Measurements from ENCODE around the gene PLEKHG2. TPM values are rescaled to one million over a fixed set of nuclear protein-coding genes. Genes with fewer than 3 reads are reported as not detected.

The PLEKHG2 gene
- total RNA-seq, 1 experiment from 2014 or later: 19.6 TPM

DNA sequence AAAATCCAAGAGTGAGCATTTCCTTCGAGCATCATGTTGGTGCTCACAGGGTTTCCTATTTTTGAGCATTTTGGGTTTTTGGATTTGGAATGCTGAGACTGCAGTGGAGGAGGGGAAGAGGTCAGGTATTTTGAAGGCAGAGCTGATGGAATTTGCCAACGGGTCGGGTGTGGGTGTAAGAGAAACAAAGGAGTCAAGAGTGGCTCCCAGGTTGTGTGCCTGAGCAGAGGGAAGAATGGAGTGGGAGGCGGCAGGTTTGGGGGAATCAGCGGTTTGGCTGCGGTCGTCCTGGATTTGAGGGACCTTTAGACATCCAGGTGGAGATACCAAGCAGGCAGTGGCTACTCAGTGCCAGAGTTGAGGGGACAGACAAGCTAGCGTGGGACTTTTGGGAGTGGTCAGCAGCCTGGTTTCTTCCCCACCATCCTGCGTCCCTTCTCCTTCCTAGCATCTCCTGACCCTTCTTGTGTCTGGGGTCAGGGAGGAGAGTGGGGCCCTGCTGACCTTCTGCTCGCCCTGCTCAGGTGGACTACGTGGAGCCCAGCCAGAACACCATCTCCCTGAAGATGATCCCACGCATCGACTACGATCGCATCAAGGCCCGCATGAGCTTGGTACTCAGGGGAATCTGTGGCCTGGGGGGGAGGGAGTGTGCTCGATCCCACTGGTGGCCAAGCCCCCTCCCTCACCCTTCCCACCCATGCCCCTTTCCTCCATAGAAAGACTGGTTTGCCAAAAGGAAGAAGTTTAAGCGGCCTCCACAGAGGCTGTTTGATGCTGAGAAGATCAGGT lies 53.7 kb downstream of the PLEKHG2 start:
- POLR2A ChIA-PET: interaction anchor here (0.6 to 1.2 kb wide), 2 partner anchors 21 to 47 kb away, joined by 3 read pairs; partner anchors contain the start of gene SUPT5H
- TF ChIP-seq, protein P1, sequence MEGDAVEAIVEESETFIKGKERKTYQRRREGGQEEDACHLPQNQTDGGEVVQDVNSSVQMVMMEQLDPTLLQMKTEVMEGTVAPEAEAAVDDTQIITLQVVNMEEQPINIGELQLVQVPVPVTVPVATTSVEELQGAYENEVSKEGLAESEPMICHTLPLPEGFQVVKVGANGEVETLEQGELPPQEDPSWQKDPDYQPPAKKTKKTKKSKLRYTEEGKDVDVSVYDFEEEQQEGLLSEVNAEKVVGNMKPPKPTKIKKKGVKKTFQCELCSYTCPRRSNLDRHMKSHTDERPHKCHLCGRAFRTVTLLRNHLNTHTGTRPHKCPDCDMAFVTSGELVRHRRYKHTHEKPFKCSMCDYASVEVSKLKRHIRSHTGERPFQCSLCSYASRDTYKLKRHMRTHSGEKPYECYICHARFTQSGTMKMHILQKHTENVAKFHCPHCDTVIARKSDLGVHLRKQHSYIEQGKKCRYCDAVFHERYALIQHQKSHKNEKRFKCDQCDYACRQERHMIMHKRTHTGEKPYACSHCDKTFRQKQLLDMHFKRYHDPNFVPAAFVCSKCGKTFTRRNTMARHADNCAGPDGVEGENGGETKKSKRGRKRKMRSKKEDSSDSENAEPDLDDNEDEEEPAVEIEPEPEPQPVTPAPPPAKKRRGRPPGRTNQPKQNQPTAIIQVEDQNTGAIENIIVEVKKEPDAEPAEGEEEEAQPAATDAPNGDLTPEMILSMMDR (IDR thresholded peaks at IDR 0.05; ENCODE audit: unreplicated experiment): no peak
- Mint-ChIP-seq H3K36me3 (ENCODE audit: insufficient read depth, unreplicated experiment) (peaks cover 49% of the 10 kb centered on the region), H3K9me3 (ENCODE audit: unreplicated experiment) (no peaks in the 10 kb centered on the region), H3K27me3 (ENCODE audit: insufficient read depth, unreplicated experiment) (no peaks in the 10 kb centered on the region), H3K4me1 (ENCODE audit: insufficient read depth, unreplicated experiment) (no peaks in the 10 kb centered on the region), H3K4me3 (ENCODE audit: unreplicated experiment) (no peak overlapping the region), H3K27ac (ENCODE audit: low read depth, unreplicated experiment) (no peak overlapping the region)
- CTCF ChIA-PET: interaction anchor here (1.0 to 2.6 kb wide), 2 partner anchors 8 to 67 kb away, joined by 3 to 5 read pairs; no protein-coding TSS in a partner anchor
- DNase-seq (ENCODE audit: unreplicated experiment): no peak
- BruUV-seq (replicated peaks): no TSS peak
- intact Hi-C loops (cut with micrococcal nuclease): no loop called here

DNA sequence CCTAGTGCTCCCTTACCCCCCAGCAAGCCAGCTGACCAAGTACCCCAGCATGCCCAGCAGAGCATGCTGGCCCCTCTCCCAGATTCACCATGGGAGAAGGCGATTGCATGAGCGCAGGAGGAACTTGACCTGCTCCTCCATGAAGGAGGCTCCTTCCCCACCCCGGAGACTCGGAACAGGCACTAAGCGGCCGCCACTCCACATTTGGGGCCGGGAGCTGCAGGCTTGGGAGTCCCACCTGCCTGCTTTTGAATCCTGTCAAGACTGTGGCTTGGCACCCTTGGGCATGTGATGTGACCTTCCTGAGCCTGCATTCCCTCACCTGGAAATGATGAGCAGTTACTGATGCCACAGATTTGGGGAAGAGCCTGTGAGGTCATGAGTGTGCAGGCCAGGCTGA lies 55.5 kb downstream of the PLEKHG2 start:
- Mint-ChIP-seq H3K36me3 (ENCODE audit: insufficient read depth, unreplicated experiment) (peaks cover 48% of the 10 kb centered on the region), H3K4me1 (ENCODE audit: insufficient read depth, unreplicated experiment) (no peaks in the 10 kb centered on the region), H3K9me3 (ENCODE audit: unreplicated experiment) (no peaks in the 10 kb centered on the region), H3K27ac (ENCODE audit: low read depth, unreplicated experiment) (no peak overlapping the region), H3K27me3 (ENCODE audit: insufficient read depth, unreplicated experiment) (no peaks in the 10 kb centered on the region), H3K4me3 (ENCODE audit: unreplicated experiment) (no peak overlapping the region)
- intact Hi-C loops (cut with micrococcal nuclease): no loop called here
- no TSS peak for BruUV-seq (replicated peaks)
- TF ChIP-seq, protein P1 (IDR thresholded peaks at IDR 0.05; ENCODE audit: unreplicated experiment): no peak
- DNase-seq (ENCODE audit: unreplicated experiment): no peak
- POLR2A ChIA-PET: interaction anchor here (0.6 to 1.4 kb wide), 3 partner anchors 9 to 68 kb away, joined by 3 to 4 read pairs (median 4); partner anchors contain the start of gene SUPT5H
- CTCF ChIA-PET: interaction anchor here (0.8 to 1.2 kb wide), 2 partner anchors 9 to 65 kb away, joined by 3 to 5 read pairs; partner anchors contain the start of gene EID2B

DNA sequence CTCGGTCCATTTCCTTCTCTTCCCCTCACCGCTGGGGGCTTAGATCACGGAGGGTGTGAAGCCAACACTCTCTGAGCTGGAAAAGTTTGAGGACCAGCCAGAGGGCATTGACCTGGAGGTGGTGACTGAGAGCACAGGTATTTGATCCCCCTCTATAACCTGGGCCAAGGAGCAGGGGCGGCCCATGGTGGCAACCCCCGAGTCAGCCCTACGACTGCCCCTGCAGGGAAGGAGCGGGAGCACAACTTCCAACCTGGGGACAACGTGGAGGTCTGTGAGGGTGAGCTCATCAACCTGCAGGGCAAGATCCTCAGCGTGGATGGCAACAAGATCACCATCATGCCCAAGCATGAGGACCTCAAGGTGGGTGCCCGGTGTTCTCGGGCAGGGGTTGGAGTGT lies 56.6 kb downstream of the PLEKHG2 start:
- BruUV-seq (replicated peaks): no TSS peak
- no peak overlapping the region for H3K4me3 Mint-ChIP-seq (ENCODE audit: unreplicated experiment)
- H3K36me3 Mint-ChIP-seq (ENCODE audit: insufficient read depth, unreplicated experiment): peaks cover 52% of the 10 kb centered on the region
- H3K4me1 Mint-ChIP-seq (ENCODE audit: insufficient read depth, unreplicated experiment): no peaks in the 10 kb centered on the region
- no peak for DNase-seq (ENCODE audit: unreplicated experiment)
- no peaks in the 10 kb centered on the region for H3K27me3 Mint-ChIP-seq (ENCODE audit: insufficient read depth, unreplicated experiment)
- POLR2A ChIA-PET: no interaction called here
- TF ChIP-seq, protein P1 (IDR thresholded peaks at IDR 0.05; ENCODE audit: unreplicated experiment): no peak
- CTCF ChIA-PET: interaction anchor here (0.6 to 0.9 kb wide), 4 partner anchors 27 to 65 kb away, joined by 3 to 4 read pairs (median 3); no protein-coding TSS in a partner anchor
- H3K27ac Mint-ChIP-seq (ENCODE audit: low read depth, unreplicated experiment): no peak overlapping the region
- no peaks in the 10 kb centered on the region for H3K9me3 Mint-ChIP-seq (ENCODE audit: unreplicated experiment)
- intact Hi-C loops (cut with micrococcal nuclease): no loop called here

DNA sequence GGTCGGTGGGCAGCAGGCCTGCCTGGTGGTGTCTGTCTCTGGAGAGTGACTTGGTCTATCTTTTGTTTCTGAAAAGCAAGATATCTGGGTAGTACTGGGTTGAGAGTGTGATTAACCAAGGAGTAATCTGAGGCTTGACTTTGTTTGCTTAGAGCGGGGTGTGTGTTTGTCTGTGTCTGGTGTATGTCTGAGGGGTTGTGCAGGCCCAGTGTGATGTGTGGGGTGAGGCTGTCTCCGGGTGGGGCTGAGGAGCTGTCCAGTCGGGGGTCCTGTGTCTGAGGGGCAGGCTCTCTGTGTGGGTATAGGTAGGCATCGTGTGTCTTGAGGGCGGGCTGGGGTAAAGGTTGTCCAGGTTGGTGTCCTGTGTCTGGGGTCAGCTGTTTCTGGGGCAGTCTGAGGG lies 57.1 kb downstream of the PLEKHG2 start:
- intact Hi-C loops (cut with micrococcal nuclease): no loop called here
- no peaks in the 10 kb centered on the region for H3K9me3 Mint-ChIP-seq (ENCODE audit: unreplicated experiment)
- peaks cover 52% of the 10 kb centered on the region for H3K36me3 Mint-ChIP-seq (ENCODE audit: insufficient read depth, unreplicated experiment)
- H3K27ac Mint-ChIP-seq (ENCODE audit: low read depth, unreplicated experiment): no peak overlapping the region
- H3K4me1 Mint-ChIP-seq (ENCODE audit: insufficient read depth, unreplicated experiment): no peaks in the 10 kb centered on the region
- H3K4me3 Mint-ChIP-seq (ENCODE audit: unreplicated experiment): no peak overlapping the region
- ChIA-PET POLR2A (no interaction called here), CTCF (interaction anchor here (0.6 kb wide), 3 partner anchors 26 to 64 kb away, joined by 3 to 4 read pairs (median 3); no protein-coding TSS in a partner anchor)
- no peak for DNase-seq (ENCODE audit: unreplicated experiment)
- no peaks in the 10 kb centered on the region for H3K27me3 Mint-ChIP-seq (ENCODE audit: insufficient read depth, unreplicated experiment)
- BruUV-seq (replicated peaks): no TSS peak
- TF ChIP-seq, protein P1 (IDR thresholded peaks at IDR 0.05; ENCODE audit: unreplicated experiment): no peak

Data from MCF 10A (cell line).